Heart right ventricle (tissue), 16 donors: ENCODE measurements around the gene C7. TPM values are rescaled to one million over a fixed set of nuclear protein-coding genes. Genes with fewer than 3 reads are reported as not detected.

Source experiments
- ATAC-seq, 8 donors: fragments of 200-7000 bp; cut with Tn5 transposase; one replicate each; pipeline ENCODE4 v1.9.1; 2020; ENCODE audit warnings: mild to moderate bottlenecking in 8 of 8, moderate library complexity in 8 of 8, moderate number of reproducible peaks in 1 of 8
- DNase-seq, 2 donors: peaks; one replicate each; pipeline ENCODE4 v3.0.0-alpha.2; 2020
- H3K27ac ChIP-seq, 10 donors: fragments of 200-600 bp; sonication (generic) in 2 of 10; one replicate each; pipeline versions ENCODE4 v1.5.0 to v1.8.0; 2020 to 2022; ENCODE audit warnings: mild to moderate bottlenecking in 3 of 10
- H3K27me3 ChIP-seq, 7 donors: fragments of 200-600 bp; one replicate each; pipeline ENCODE4 v1.8.0; 2021 to 2022; ENCODE audit warnings: mild to moderate bottlenecking in 2 of 7
- H3K36me3 ChIP-seq, 9 donors: fragments of 200-600 bp; sonication (generic) in 1 of 9; one replicate each; pipeline versions ENCODE4 v1.5.0 to v1.8.0; 2020 to 2022; ENCODE audit warnings: mild to moderate bottlenecking in 2 of 9
- H3K4me1 ChIP-seq, 9 donors: fragments of 200-600 bp; sonication (generic) in 1 of 9; one replicate each; pipeline versions ENCODE4 v1.5.0 to v1.8.0; 2020 to 2022; ENCODE audit warnings: mild to moderate bottlenecking in 4 of 9
- H3K4me3 ChIP-seq, 10 donors: fragments of 200-600 bp; sonication (generic) in 2 of 10; one replicate each; pipeline versions ENCODE4 v1.5.0 to v1.8.0; 2020 to 2022; ENCODE audit warnings: mild to moderate bottlenecking in 7 of 10, moderate library complexity in 2 of 10
- H3K9me3 ChIP-seq, 11 donors: fragments of 200-600 bp in 10 of 11; sonication (generic) in 2 of 11; one replicate each; pipeline versions ENCODE4 v1.5.0 to v1.8.0; 2013 to 2022; ENCODE audit warnings: mild to moderate bottlenecking in 2 of 11, control low read depth in 1 of 11, moderate library complexity in 1 of 11
- CTCF ChIP-seq, 9 donors: fragments of 200-600 bp; sonication (generic) in 2 of 9; IDR thresholded peaks; one replicate each; pipeline versions ENCODE4 v1.5.0 to v1.8.0; 2021 to 2022; ENCODE audit warnings: antibody characterized with exemption in 9 of 9, mild to moderate bottlenecking in 5 of 9, moderate library complexity in 1 of 9
- whole genome bisulfite sequencing, 2 donors: extraction: QIAGEN DNeasy Blood & Tissue Kit; methylation state at CpG; one replicate each; pipeline ENCODE4 v1.1.7; 2013; ENCODE audit warnings: inconsistent platforms in 1 of 2; 5-methylcytosine and 5-hydroxymethylcytosine counted together
- intact Hi-C, 10 donors: fragments of 100-400 bp; cut with DNase I; formaldehyde crosslinking; loops; one replicate each; pipeline versions ENCODE4 v1.11.1 to v1.14.2; 2022
- polyA plus RNA-seq, 2 donors: library from polyadenylated mRNA; stranded (reverse); fragments of 200-250 nt; gene quantifications; one replicate each; pipeline ENCODE4 v1.2.3, GENCODE V29; 2013
- total RNA-seq, 10 donors: library from RNA; stranded (reverse); fragmentation: NEBNext Ultra II Directional in 3 of 10; extraction: Animal tissue kit (Norgen Biotek cat#: 25700) in 3 of 10; gene quantifications; one replicate each; pipeline versions ENCODE4 v1.2.1 to v1.2.4, GENCODE V29; 2021 to 2023
- donor health status: Arrhythmogenic right ventricular cardiomyopathy.
- donor health status: ischemic (EF 13 %, LVEDD 7.1; RV severe dilation, severe dysfunction).
- donor health status: healthy with polysubstance abuse.
- donor health status: DM: no; HTN: yes; CAD: no.
- donor health status: DM: no; HTN: no; CAD: no.
- donor health status: ischemic (EF 25% LVEDD 6.9; RV normal size, moderate dysfunction).
- donor health status: ischemic (EF 25% LVEDD 5.7; RV mildly dilated, moderate dysfunction).
- donor health status: healthy.
- donor health status: DM: yes; HTN: yes; CAD: no.
- donor health status: Ischemic cardiomyopathy.
- donor health status: ischemic (EF 35%, LVEDD 5.7; RV mildly dilated, moderate dysfunction).
- donor health status: nonischemic (EF 11% LVEDD 7.7; RV severe dilation, severe dysfunction).
- donor health status: DM: yes; HTN: yes; CAD: no.
- donor health status: PGD.
- donor health status: ischemic (EF 29% LVEDD 5.4; RV normal size, mild dysfunction).
- donor health status: nonischemic (EF 23%, LVEDD 6.1; RV moderate dilation, normal function).

Gene C7
- total and polyA plus RNA-seq, 12 donors, result 43.9 to 399 (median 99.5) TPM

DNA sequence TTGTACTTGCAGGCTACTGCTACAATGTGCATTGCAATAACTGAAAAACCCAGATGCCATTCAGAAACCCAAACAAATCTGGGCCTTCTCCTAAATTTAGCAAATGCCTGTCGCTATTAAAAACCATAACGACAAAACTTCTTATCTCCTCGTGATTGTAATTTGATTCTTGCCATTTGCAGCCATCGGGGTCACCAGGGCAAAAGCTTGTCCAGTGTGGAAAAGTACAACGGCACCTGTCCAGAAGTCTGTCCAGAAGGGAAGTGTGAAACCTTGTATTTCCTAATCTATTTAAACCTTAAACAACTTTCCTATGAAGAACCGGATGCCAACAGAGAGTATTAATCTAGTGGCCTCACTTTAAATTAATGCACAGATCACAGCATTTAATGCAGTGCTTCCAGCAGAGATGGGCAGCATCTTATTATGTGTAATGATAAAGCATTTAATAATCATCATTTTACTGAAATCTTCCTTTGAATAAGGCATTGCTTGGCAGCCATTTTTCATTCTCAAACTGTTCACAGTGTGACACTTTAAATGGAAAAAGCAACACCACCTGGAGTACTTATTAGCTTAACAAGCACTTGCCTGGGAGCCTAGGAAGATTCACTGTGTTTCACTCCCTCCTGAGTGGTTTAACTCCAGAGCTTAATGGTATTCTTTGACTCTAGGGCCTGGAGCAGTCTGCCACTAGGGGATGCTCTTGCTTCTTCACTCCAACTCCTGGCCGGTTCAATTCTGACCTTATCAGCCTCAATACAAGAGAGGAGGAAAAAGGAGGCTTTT, 4.9 kb upstream of the C7 start:
- intact Hi-C loops, result loop anchor here (5.0 to 10.0 kb wide), 20 partner anchors 210 to 940 kb away; partner anchors contain the start of gene PLCXD3 (in 1 of the 10)
- Histone ChIP-seq H3K9me3 (peaks cover 0 to 3% (median 0%) of the 10 kb centered on the region in 11 donors), H3K4me3 (no peak overlapping the region), H3K4me1 (peaks cover 0 to 24% (median 17%) of the 10 kb centered on the region in 9 donors), H3K27me3 (no peaks in the 10 kb centered on the region), H3K27ac (peak overlapping the region in 9 of 10 donors; percentile 6 to 67 (median 57)), H3K36me3 (no peaks in the 10 kb centered on the region)
- whole genome bisulfite sequencing, 2 donors, result 12 to 21% methylated on average over 7 of the region's 7 CpGs
- peak; percentile 93 to 96 (median 94) for ATAC-seq
- DNase-seq, result peak; percentile 34 to 78
- TF ChIP-seq CTCF (IDR thresholded peaks at IDR 0.05), result peak; percentile 91 to 98 (median 94)

- no peak overlapping the region for H3K4me3 ChIP-seq
- H3K27ac ChIP-seq, result peak overlapping the region in 9 of 10 donors; percentile 6 to 67 (median 57)
- peak in 1 of 8 donors; percentile 22 for ATAC-seq
- 18 to 20% methylated on average over 2 of the region's 2 CpGs for WGBS, 2 donors
- no peak for DNase-seq
- intact Hi-C loops, result loop anchor here (5.0 to 10.0 kb wide), 24 partner anchors 210 to 940 kb away; partner anchors contain the start of gene PLCXD3 (in 1 of the 10)
- H3K27me3 ChIP-seq, result no peaks in the 10 kb centered on the region
- peak in 1 of 9 donors; percentile 14 for TF ChIP-seq CTCF (IDR thresholded peaks at IDR 0.05)
- H3K9me3 ChIP-seq, result no peaks in the 10 kb centered on the region
- H3K36me3 ChIP-seq, result no peaks in the 10 kb centered on the region
- peaks cover 0 to 29% (median 18%) of the 10 kb centered on the region in 9 donors for H3K4me1 ChIP-seq
Measured at GRCh38 chr5:40904994-40905306, 4.3 kb upstream of the C7 start.

DNA sequence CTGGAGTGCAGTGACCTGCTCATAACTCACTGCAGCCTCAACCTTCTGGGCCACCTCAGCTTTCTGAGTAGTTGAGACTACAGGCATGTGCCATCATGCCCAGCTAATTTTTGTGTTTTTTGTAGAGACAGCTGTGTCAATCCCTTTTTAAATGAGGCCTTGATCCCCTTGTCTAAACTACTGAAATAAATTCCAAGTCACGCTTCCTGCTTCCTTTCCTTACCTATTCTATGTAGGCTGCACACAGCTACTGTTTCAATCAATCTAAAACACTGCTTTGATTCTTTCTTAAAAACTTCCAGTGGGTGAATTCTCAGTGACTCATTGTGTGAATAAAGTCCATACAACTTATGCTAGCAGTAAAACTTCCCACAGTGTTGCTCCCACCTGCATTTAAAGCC, 2.9 kb upstream of the C7 start:
- Histone ChIP-seq H3K4me3 (no peak overlapping the region), H3K27ac (no peak overlapping the region), H3K36me3 (no peaks in the 10 kb centered on the region), H3K27me3 (no peaks in the 10 kb centered on the region), H3K9me3 (no peaks in the 10 kb centered on the region), H3K4me1 (peaks cover 0 to 39% (median 18%) of the 10 kb centered on the region in 9 donors)
- ATAC-seq (no peak), DNase-seq (no peak)
- no peak for TF ChIP-seq CTCF (IDR thresholded peaks at IDR 0.05)
- WGBS, 2 donors, result 96 to 97% methylated on average over 1 of the region's 1 CpG
- intact Hi-C loops, result loop anchor here in 9 of 10 donors (5.0 to 10.0 kb wide), 18 partner anchors 208 to 938 kb away; partner anchors contain the start of gene PLCXD3 (in 1 of the 9)

DNA sequence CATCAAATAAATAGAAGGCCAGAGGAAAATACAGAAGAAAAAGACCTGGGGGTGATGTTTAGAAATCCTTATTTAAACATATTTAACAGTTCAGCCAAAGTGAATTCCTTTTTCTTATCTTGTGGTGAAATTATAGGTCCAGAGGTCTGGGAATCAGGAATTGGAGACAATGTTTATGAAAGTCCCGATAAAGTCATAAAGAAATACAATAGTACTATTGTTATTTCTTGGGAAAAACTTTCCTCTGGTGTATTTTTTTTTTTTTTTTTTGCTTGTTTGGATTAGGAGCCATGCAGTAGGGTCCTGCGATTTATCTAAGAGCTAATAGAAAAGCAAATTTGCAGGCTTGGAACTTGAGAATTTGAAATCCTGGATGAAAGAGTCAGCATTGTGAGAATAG, 426 bp downstream of the C7 start:
- no peak for TF ChIP-seq CTCF (IDR thresholded peaks at IDR 0.05)
- Histone ChIP-seq H3K9me3 (no peaks in the 10 kb centered on the region), H3K36me3 (no peaks in the 10 kb centered on the region), H3K27ac (peak overlapping the region in 9 of 10 donors; percentile 12 to 77 (median 38)), H3K4me1 (peaks cover 0 to 32% (median 13%) of the 10 kb centered on the region in 9 donors), H3K27me3 (no peaks in the 10 kb centered on the region), H3K4me3 (peak overlapping the region in 9 of 10 donors; percentile 2 to 49 (median 37))
- DNase-seq, result no peak
- intact Hi-C loops, result loop anchor here (5.0 to 10.0 kb wide), 19 partner anchors 53 to 935 kb away; partner anchors contain the start of gene PLCXD3 (in 1 of the 10)
- ATAC-seq, result no peak
- 43 to 57% methylated on average over 2 of the region's 2 CpGs for WGBS, 2 donors
